GM21737 (cell line): Measurements from ENCODE around the gene MMP24.
"Not testable (repeated sequence)": the region's sequence is repeated elsewhere in the genome, so short reads cannot be mapped to it uniquely, and the experiment has no call there.

Experiments used
- ATAC-seq: cut with Tn5 transposase; IDR thresholded peaks from one replicate; pipeline ENCODE4 v1.9.1; 2021; ENCODE audit warnings: mild to moderate bottlenecking, moderate library complexity; ENCODE audit not compliant: unreplicated experiment

Gene MMP24

DNA sequence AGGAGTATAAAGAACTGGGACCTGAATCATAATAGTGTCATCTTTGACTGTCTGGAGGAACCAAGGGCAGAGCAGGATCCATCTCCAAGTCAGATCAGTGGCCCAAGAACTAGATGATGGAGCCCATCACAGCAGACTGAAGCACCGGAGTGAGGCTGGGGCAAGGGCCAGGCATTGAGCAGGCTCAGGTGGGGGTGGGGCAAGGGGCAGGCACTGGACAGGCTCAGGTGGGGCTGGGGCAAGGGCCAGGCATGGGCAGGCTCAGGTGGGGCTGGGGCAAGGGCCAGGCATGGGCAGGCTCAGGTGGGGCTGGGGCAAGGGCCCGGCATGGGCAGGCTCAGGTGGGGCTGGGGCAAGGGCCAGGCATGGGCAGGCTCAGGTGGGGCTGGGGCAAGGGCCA lies 26.1 kb downstream of the MMP24 start:
- not testable (repeated sequence) for ATAC-seq

- no peak for ATAC-seq
Observed at GRCh38 chr20:35253010-35253409, 26.5 kb downstream of the MMP24 start.

DNA sequence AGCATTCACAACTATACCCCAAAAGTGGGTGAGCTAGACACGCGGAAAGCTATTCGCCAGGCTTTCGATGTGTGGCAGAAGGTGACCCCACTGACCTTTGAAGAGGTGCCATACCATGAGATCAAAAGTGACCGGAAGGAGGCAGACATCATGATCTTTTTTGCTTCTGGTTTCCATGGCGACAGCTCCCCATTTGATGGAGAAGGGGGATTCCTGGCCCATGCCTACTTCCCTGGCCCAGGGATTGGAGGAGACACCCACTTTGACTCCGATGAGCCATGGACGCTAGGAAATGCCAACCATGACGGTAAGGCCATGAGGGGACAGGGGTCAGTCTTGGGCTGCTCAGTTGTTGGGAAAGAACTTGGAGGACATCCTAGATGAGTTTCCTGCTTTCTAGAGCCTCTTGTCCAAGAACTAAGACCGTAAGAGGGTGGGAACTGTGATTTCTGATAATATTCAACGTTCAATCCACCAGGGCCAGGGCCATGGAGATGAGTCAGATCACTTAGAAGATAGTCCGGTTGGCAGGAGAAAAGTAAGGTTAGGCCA lies 28.0 kb downstream of the MMP24 start:
- no peak for ATAC-seq

GRCh38 chr20:35257175-35257909 lies 30.9 kb downstream of the MMP24 start:
- no peak for ATAC-seq

DNA sequence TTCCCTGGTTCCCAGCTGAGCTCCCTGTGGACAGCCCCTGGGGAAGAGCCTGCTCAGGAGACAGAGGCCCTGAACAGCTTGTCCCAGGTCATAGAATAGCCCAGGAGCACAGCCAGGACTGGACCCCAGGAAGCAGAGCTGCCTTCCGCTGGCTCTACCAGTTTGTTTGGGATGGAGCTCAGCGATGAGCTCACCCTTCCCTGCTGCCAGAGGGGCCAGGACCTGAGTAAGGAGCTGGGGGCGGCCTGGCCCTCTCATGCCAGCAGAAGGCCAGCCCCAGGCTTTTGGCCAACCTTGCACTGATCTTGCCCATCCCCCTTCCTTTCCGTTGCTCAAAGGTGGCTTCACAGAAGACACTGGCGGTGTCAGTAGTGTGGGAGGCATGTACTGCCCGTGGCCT lies 33.9 kb downstream of the MMP24 start:
- ATAC-seq, result no peak

DNA sequence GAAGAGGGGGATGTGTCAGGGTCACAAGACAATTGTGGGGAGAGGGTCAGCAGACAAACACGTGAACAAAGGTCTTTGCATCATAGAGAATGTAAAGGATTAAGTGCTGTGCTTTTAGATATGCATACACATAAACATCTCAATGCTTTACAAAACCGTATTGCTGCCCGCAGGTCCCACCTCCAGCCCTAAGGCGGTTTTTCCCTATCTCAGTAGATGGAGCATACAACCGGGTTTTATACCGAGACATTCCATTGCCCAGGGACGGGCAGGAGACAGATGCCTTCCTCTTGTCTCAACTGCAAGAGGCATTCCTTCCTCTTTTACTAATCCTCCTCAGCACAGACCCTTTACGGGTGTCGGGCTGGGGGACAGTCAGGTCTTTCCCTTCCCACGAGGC lies 35.8 kb downstream of the MMP24 start:
- ATAC-seq, result not testable (repeated sequence)

DNA sequence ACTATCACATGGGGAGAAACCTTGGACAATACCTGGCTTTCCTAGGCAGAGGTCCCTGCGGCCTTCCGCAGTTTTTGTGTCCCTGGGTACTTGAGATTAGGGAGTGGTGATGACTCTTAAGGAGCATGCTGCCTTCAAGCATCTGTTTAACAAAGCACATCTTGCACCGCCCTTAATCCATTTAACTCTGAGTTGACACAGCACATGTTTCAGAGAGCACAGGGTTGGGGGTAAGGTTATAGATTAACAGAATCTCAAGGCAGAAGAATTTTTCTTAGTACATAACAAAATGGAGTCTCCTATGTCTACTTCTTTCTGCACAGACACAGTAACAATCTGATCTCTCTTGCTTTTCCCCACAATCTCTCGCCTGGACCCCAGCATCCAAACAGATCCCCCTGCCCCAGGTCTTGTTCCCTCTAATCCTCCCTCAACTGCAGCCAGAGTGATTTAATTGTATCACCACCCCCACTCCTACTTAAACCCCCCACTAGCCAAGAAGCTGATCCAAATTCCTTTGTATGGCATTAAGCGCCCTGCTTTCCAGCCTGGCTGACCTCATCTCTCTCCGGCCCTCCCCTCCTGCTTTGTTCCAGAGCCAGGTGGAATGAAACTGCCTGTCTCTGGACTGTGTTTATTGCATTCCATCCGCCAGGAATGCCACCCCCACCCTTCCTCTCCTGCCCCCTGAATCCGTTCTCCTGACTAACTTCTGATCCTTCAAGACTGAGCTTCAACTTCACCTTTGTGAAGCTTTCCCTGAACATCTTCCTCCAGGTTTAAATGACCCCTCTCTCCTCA lies 36.4 kb downstream of the MMP24 start:
- not testable (repeated sequence) for ATAC-seq

DNA sequence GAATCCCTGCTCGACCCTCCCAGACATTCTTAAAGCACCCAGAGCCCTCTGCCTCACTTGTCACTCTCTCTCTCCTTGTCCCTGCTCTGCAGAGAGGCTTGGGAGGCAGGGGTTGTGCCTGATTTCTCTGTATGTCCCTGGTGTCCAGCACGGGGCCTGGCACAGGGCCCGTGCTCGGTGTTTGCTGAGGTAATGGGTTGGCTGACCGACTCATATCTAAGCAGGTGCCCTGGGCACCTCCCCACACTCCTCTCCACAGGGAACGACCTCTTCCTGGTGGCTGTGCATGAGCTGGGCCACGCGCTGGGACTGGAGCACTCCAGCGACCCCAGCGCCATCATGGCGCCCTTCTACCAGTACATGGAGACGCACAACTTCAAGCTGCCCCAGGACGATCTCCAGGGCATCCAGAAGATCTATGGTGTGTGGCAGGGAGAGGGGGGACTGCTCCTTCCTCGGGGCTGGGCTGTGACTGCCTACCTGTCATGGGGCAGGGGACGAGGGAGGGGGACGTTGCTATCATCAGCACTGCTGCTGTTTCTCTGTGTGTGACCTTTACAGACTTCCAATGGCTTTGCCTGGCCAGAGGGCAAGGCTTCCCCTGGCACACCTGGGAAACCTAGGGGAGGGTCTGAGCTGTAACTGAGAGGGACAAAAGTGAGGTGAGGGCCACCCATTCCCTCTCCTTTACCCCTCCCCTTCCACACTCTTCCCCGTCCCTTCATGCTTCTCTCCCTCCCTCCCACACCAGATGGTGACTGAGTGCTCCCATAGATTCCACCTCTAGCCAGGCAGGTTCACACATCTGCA lies 37.2 kb downstream of the MMP24 start:
- no peak for ATAC-seq

DNA sequence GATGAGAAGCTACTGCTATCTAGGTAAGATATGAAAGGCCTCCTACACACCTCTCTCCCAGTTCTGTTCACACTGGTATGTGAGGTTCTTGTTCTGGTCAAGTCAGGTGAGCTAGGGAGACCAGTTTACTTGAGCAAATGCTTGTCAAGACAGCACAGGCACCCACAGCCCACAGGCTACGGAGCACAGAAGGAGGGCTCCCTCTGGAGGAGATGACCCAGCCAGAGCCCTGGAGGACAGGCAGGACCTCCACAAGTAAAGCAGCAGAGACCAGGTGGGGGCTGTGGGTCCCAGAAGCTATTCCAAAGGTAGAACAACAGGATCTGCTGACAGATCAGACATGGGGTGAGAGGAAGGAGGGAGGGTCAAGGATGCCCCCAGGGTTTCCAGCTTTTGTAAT lies 38.3 kb downstream of the MMP24 start:
- ATAC-seq, result no peak

DNA sequence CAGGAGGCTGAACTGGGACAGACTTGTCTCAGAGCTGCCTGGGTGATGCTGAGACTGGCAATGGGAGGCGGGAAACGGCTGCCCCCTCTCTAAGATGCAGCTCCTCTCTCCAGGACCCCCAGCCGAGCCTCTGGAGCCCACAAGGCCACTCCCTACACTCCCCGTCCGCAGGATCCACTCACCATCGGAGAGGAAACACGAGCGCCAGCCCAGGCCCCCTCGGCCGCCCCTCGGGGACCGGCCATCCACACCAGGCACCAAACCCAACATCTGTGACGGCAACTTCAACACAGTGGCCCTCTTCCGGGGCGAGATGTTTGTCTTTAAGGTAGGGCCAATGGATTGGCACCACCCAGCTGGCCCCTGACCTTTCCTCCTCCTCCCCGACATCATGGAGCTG lies 40.6 kb downstream of the MMP24 start:
- no peak for ATAC-seq

DNA sequence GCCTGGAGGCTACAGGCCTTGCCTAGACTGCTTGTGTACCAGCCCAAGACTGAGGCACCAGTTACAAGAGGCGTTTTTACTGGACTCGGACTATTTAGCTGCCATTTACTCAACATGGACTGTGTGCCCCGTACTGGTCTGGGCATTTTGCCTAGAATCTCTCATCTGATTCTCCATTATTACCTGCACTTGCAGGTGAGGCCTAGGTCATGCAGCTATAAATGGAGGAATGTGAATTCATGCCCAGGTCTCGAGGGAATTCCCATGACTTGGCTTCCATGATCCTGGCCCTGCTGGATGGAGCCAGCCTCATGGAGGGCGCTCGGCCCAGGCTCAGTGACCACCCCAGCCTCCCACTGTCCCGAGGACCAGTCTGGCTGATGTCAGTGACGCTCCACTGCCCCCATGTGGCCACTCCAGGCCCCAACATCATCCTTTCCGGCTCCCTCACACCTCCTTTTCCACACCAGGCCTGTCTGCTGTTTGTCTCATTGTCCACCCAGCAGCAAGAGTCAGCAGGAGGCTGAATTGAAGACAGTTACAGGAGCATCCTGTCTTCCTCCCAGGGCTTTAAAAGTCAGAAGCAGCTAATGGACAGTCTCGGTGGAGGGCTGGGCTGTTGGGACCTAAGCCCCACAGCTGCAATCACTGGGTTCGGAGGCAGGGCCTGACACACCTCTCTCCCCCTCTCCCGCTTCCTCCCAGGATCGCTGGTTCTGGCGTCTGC lies 42.7 kb downstream of the MMP24 start:
- ATAC-seq, result no peak

DNA sequence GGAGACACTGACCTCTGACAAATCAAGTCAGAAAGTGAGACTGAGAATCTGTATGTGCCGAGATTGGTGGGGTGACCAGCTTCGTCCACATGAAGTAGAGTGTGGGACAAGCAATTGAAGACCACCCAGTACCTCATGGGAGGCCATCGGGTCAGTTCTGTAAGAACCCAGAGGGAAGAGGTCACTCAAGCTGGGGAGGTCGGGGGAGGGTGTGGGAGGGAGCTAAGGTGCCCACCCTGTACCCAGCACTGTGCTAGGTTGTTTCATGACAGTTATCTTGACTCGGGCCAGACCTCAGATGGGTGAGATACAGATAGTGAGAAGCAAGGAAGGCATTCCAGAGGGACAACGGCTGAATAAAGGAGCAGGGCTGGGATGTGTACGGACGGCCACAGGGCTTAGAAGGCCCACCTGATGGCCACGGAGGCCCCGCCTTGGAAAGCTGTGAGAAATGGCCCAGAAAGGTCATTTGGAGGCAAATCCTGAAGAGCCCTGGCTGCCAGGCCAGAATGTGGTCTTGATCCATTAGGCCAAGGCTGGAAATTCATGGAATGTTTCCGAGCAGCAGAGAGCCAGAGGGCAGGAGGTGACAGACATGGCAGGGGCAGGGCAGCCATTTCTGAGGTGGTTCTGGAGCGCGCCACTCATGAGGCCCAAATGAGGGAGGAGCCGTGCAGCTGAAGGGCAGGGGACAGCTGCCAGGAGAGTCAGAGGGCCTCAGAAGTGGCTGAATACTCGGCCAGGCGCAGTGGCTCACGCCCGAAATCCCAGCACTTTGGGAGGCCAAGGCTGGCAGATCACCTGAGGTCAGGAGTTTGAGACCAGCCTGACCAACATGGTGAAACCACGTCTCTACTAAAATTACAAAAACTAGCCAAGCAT lies 43.8 kb downstream of the MMP24 start:
- no peak for ATAC-seq

DNA sequence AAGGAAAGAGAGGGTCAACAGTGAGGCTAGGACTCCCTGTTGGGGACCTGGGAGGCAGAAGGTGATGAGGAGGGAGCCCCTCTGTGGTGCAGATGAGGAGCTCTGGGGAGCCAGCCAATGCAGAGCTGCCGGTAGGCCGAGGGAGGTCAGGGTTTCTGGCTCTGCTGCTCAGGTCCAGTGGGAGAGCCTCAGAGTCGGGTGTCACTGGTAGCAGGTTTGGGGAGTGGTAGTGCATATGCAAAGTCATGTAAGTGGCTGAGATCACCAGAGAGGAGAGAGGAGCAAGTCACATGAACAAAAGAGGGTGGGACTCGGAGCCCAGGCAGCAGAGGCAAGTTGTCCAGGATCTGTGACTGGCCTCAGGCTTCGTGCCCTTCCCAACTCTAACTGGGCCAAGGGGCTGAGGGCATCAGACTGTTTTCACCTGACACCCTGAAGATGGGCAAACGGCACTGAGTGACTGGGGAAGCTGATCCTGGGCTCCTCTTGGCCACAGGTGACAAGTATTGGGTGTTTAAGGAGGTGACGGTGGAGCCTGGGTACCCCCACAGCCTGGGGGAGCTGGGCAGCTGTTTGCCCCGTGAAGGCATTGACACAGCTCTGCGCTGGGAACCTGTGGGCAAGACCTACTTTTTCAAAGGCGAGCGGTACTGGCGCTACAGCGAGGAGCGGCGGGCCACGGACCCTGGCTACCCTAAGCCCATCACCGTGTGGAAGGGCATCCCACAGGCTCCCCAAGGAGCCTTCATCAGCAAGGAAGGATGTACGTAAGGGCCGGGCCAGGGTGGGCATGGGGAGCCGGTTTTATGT lies 44.8 kb downstream of the MMP24 start:
- no peak for ATAC-seq

- no peak for ATAC-seq
Observed at GRCh38 chr20:35271904-35272303, 45.4 kb downstream of the MMP24 start.

GRCh38 chr20:35273449-35274171 lies 47.1 kb downstream of the MMP24 start:
- no peak for ATAC-seq

- ATAC-seq, result no peak
Observed at GRCh38 chr20:35274172-35275092, 47.9 kb downstream of the MMP24 start.

DNA sequence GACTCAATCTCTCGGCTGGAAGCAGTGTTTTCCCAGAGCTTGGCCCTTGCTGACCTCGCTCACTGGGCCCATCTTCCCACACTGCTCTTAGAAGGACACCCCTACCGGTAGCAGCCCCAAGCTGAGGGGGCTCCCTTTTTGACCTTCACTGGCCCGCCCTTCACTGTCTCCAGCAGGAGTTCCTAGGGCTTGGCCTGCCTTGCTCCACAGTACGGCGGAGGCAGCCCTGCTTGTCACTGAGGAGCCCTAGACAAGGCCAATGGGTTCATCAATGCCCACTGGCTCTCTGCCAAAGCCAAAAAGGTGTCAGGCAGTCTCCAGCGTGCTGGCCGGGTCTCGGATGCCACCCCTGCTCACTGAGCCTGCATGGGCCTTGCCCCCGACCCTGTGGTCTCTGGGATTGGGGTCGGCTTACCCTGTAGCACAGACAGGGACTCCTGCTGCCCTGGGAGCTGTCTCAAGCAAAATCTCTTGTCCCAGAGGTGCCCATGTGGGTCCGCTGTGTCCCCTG lies 49.3 kb downstream of the MMP24 start:
- no peak for ATAC-seq
